IMR-90 (cell line): Measurements from ENCODE around the gene TXK. TPM values are rescaled to one million over a fixed set of nuclear protein-coding genes. Genes with fewer than 3 reads are reported as not detected.

Source experiments
- ATAC-seq: fragments of 200-7000 bp; cut with Tn5 transposase; 2 replicates; pipeline ENCODE4 v1.9.1; 2020; ENCODE audit warnings: low read depth, mild to moderate bottlenecking, moderate library complexity
- BruUV-seq: library from RNA; stranded (reverse); fragments of 400-500 nt; replicated peaks from 2 replicates; lab custom pipeline; 2021; lab: Mats Ljungman, UMichigan
- CTCF ChIA-PET: fragments of 300-600 bp; formaldehyde crosslinking; extraction: SDS; loops from one replicate; lab custom pipeline; 2021; ENCODE audit warnings: antibody characterized with exemption; lab: Yijun Ruan, JAX
- POLR2A ChIA-PET: fragments of 300-600 bp; sonication (Branson Sonifier 250); formaldehyde crosslinking; loops from one replicate; lab custom pipeline; 2022; ENCODE audit warnings: antibody characterized with exemption; ENCODE audit not compliant: unreplicated experiment; lab: Charles Lee
- DNase-seq: peaks from one replicate; pipeline ENCODE4 v3.0.0; 2013
- H2AFZ ChIP-seq: replicated peaks from 2 replicates; pipeline ENCODE3; 2013; ENCODE audit warnings: low read length, mild to moderate bottlenecking; ENCODE audit not compliant: poor library complexity
- H2AK5ac ChIP-seq: 2 replicates; pipeline ENCODE4 v1.6.1; 2013; ENCODE audit warnings: low read depth, low read length, inconsistent platforms
- H2AK9ac ChIP-seq: replicated peaks from 2 replicates; pipeline ENCODE3; 2013; ENCODE audit warnings: mild to moderate bottlenecking, low read depth, low read length, moderate library complexity; ENCODE audit not compliant: poor library complexity
- H2BK120ac ChIP-seq: 2 replicates; pipeline ENCODE4 v1.6.1; 2013; ENCODE audit warnings: low read depth, low read length, inconsistent platforms
- H2BK15ac ChIP-seq: 3 replicates; pipeline ENCODE4 v1.6.1; 2013; ENCODE audit warnings: low read depth, low read length, inconsistent platforms
- H2BK20ac ChIP-seq: 2 replicates; pipeline ENCODE4 v1.6.1; 2013; ENCODE audit warnings: low read depth, mild to moderate bottlenecking, inconsistent platforms, low read length, moderate library complexity
- H2BK5ac ChIP-seq: 2 replicates; pipeline ENCODE4 v1.6.1; 2013; ENCODE audit warnings: mild to moderate bottlenecking, low read depth, low read length, inconsistent platforms; ENCODE audit not compliant: poor library complexity, severe bottlenecking
- H3K14ac ChIP-seq: replicated peaks from 2 replicates; pipeline ENCODE4 v1.6.1; 2013; ENCODE audit warnings: low read depth, low read length, inconsistent platforms
- H3K18ac ChIP-seq: 2 replicates; pipeline ENCODE4 v1.6.1; 2013; ENCODE audit warnings: low read depth, low read length, control low read depth
- H3K23ac ChIP-seq: 2 replicates; pipeline ENCODE4 v1.6.1; 2013; ENCODE audit warnings: low read depth, low read length, inconsistent platforms
- H3K27ac ChIP-seq: 2 replicates; pipeline ENCODE4 v1.5.1; 2013; ENCODE audit warnings: mild to moderate bottlenecking, control low read depth, low read length; ENCODE audit not compliant: insufficient read depth
- H3K27me3 ChIP-seq: 2 replicates; pipeline ENCODE4 v1.6.1; 2013; ENCODE audit warnings: low read length; ENCODE audit not compliant: control insufficient read depth, insufficient read depth
- H3K36me3 ChIP-seq: 2 replicates; pipeline ENCODE4 v1.6.1; 2013; ENCODE audit warnings: low read length, mixed read lengths; ENCODE audit not compliant: control insufficient read depth, insufficient read depth
- H3K4ac ChIP-seq: 2 replicates; pipeline ENCODE4 v1.6.1; 2013; ENCODE audit warnings: low read depth, low read length, inconsistent platforms
- H3K4me1 ChIP-seq: 2 replicates; pipeline ENCODE4 v1.6.1; 2013; ENCODE audit warnings: low read length, mixed read lengths; ENCODE audit not compliant: control insufficient read depth, insufficient read depth
- H3K4me2 ChIP-seq: 2 replicates; pipeline ENCODE4 v1.6.1; 2013; ENCODE audit warnings: low read depth, mild to moderate bottlenecking, control low read depth, low read length, moderate library complexity
- H3K4me3 ChIP-seq: 2 replicates; pipeline ENCODE4 v1.5.1; 2013; ENCODE audit warnings: low read depth, mild to moderate bottlenecking, control low read depth, low read length, moderate library complexity; ENCODE audit not compliant: insufficient read depth
- H3K56ac ChIP-seq: 2 replicates; pipeline ENCODE4 v1.6.1; 2013; ENCODE audit warnings: low read length, inconsistent platforms; ENCODE audit not compliant: insufficient read depth; ENCODE audit errors: extremely low read depth
- H3K79me1 ChIP-seq, 2 experiments: 2 replicates each; pipeline ENCODE4 v1.6.1; 2013; ENCODE audit warnings: low read length in 2 of 2, inconsistent platforms in 1 of 2, low read depth in 1 of 2
- H3K9ac ChIP-seq: 2 replicates; pipeline ENCODE4 v1.6.1; 2013; ENCODE audit warnings: low read depth, low read length, control low read depth
- H3K9me1 ChIP-seq: 2 replicates; pipeline ENCODE4 v1.6.1; 2013; ENCODE audit warnings: low read length, inconsistent platforms; ENCODE audit not compliant: insufficient read depth
- H3K9me3 ChIP-seq: 2 replicates; pipeline ENCODE4 v1.6.1; 2013; ENCODE audit warnings: low read length; ENCODE audit not compliant: control insufficient read depth, insufficient read depth
- H4K20me1 ChIP-seq: 2 replicates; pipeline ENCODE4 v1.6.1; 2013; ENCODE audit warnings: low read length, inconsistent platforms; ENCODE audit not compliant: insufficient read depth
- H4K5ac ChIP-seq: 2 replicates; pipeline ENCODE4 v1.6.1; 2013; ENCODE audit warnings: mild to moderate bottlenecking, low read depth, low read length, control low read depth
- H4K8ac ChIP-seq, 2 experiments: 2 replicates each; pipeline ENCODE4 v1.6.1; 2013; ENCODE audit warnings: low read depth in 2 of 2, low read length in 2 of 2, control low read depth in 1 of 2, inconsistent platforms in 1 of 2
- H4K91ac ChIP-seq: 2 replicates; pipeline ENCODE4 v1.6.1; 2013; ENCODE audit warnings: low read depth, low read length, inconsistent platforms; ENCODE audit not compliant: insufficient read depth
- BHLHE40 ChIP-seq: fragments of 150-350 bp; IDR thresholded peaks from 2 replicates; pipeline ENCODE4 v1.6.1; 2016; ENCODE audit warnings: mild to moderate bottlenecking, low read depth, low read length
- CEBPB ChIP-seq: IDR thresholded peaks from 2 replicates; pipeline ENCODE4 v1.6.1; 2012; ENCODE audit warnings: low read depth, low read length, improper control_type of control experiment
- CHD1 ChIP-seq: IDR thresholded peaks from 2 replicates; pipeline ENCODE4 v1.6.1; 2012; ENCODE audit warnings: low read depth, low read length, improper control_type of control experiment
- CTCF ChIP-seq: conservative IDR thresholded peaks from 2 replicates; pipeline ENCODE4 v1.5.1; 2012; ENCODE audit warnings: mild to moderate bottlenecking, low read depth, low read length, improper control_type of control experiment
- ELK1 ChIP-seq: fragments of 150-350 bp; IDR thresholded peaks from 2 replicates; pipeline ENCODE4 v1.6.1; 2016; ENCODE audit warnings: low read depth, mild to moderate bottlenecking, low read length, moderate library complexity, borderline replicate concordance
- FOS ChIP-seq: fragments of 150-350 bp; IDR thresholded peaks from 2 replicates; pipeline ENCODE4 v1.6.1; 2016; ENCODE audit warnings: low read depth, low read length
- MAFK ChIP-seq: IDR thresholded peaks from 2 replicates; pipeline ENCODE4 v1.6.1; 2012; ENCODE audit warnings: low read depth, low read length, improper control_type of control experiment
- MAZ ChIP-seq: IDR thresholded peaks from 2 replicates; pipeline ENCODE4 v1.6.1; 2012; ENCODE audit warnings: low read depth, mild to moderate bottlenecking, low read length, improper control_type of control experiment, moderate library complexity, borderline replicate concordance
- MXI1 ChIP-seq: IDR thresholded peaks from 2 replicates; pipeline ENCODE4 v1.6.1; 2012; ENCODE audit warnings: low read depth, mild to moderate bottlenecking, low read length, moderate library complexity, borderline replicate concordance
- NFE2L2 ChIP-seq: fragments of 150-350 bp; IDR thresholded peaks from 2 replicates; pipeline ENCODE4 v1.6.1; 2016; ENCODE audit warnings: low read depth, mild to moderate bottlenecking, low read length
- POLR2A ChIP-seq: IDR thresholded peaks from 2 replicates; pipeline ENCODE4 v1.6.1; 2012; ENCODE audit warnings: mild to moderate bottlenecking, low read depth, low read length
- RAD21 ChIP-seq: IDR thresholded peaks from 2 replicates; pipeline ENCODE4 v1.6.1; 2012; ENCODE audit warnings: low read length, improper control_type of control experiment
- RCOR1 ChIP-seq: IDR thresholded peaks from 2 replicates; pipeline ENCODE4 v1.6.1; 2012; ENCODE audit warnings: mild to moderate bottlenecking, low read length, improper control_type of control experiment; ENCODE audit not compliant: insufficient replicate concordance
- RFX5 ChIP-seq: IDR thresholded peaks from 2 replicates; pipeline ENCODE4 v1.8.0; 2012; ENCODE audit warnings: low read depth, mild to moderate bottlenecking, low read length, moderate library complexity
- SMC3 ChIP-seq: fragments of 150-350 bp; IDR thresholded peaks from 2 replicates; pipeline ENCODE4 v1.6.1; 2016; ENCODE audit warnings: low read depth, mild to moderate bottlenecking, antibody characterized with exemption, low read length, moderate library complexity
- USF2 ChIP-seq: fragments of 150-350 bp; IDR thresholded peaks from 2 replicates; pipeline ENCODE4 v1.6.1; 2017; ENCODE audit warnings: mild to moderate bottlenecking, antibody characterized with exemption, low read length, low read depth
- WGBS, 2 experiments: methylation state at CpG; one replicate each; pipeline versions ENCODE4 v1.1.5 to v1.1.7; 2013; ENCODE audit warnings: missing lambda C conversion rate in 2 of 2; ENCODE audit not compliant: insufficient read length in 1 of 2; ENCODE audit errors: extremely low coverage in 2 of 2; 5-methylcytosine and 5-hydroxymethylcytosine counted together
- dilution Hi-C: fragments of 300-500 bp; cut with HindIII; formaldehyde crosslinking; loops from one replicate; pipeline ENCODE4 v1.14.3; 2018; ENCODE audit warnings: low sequenced_read_pairs; ENCODE audit not compliant: unreplicated experiment
- in situ Hi-C: fragments of 300-500 bp; cut with MboI; formaldehyde crosslinking; loops from 3 replicates; pipeline ENCODE4 v1.14.3; 2019; ENCODE audit warnings: low sequenced_read_pairs, inconsistent platforms, mixed read lengths
- intact Hi-C: fragments of 100-400 bp; cut with micrococcal nuclease; formaldehyde crosslinking; loops from 2 replicates; pipeline ENCODE4 v1.10.0; 2022
- polyA plus RNA-seq, 3 experiments: library from polyadenylated mRNA; depleted of rRNA; stranded (reverse); fragments of >200 nt; gene quantifications; 2 replicates each; pipeline ENCODE4 v1.2.3, GENCODE V29; 2012; ENCODE audit warnings: low replicate concordance in 1 of 3
- total RNA-seq: library from RNA; depleted of rRNA; stranded (reverse); fragments of >200 nt; gene quantifications from 2 replicates; pipeline ENCODE4 v1.2.3, GENCODE V29; 2012

TXK gene
- total and polyA plus RNA-seq, 2 of the 4 experiments (the other 2 are of a cell fraction): not detected

GRCh38 chr4:48065587-48066052, 68.4 kb downstream of the TXK start:
- intact Hi-C loops: no loop called here

More at GRCh38 chr4:48065587-48066052, 68.4 kb downstream of the TXK start:
- Histone ChIP-seq H3K27me3 (no peaks in the 10 kb centered on the region; the same call in 1 of the 2 replicates), H3K14ac (no peak overlapping the region), H2AFZ (no peak overlapping the region), H3K4me2 (no peak overlapping the region), H2BK5ac (no peak overlapping the region), H3K56ac (no peak overlapping the region), H3K23ac (no peak overlapping the region), H4K5ac (no peak overlapping the region), H2BK15ac (no peak overlapping the region), H4K91ac (no peak overlapping the region), H3K9me3 (no peaks in the 10 kb centered on the region), H3K4ac (no peak overlapping the region), H2BK120ac (no peak overlapping the region), H2BK20ac (no peak overlapping the region), H4K8ac (no peak overlapping the region), H3K27ac (no peak overlapping the region), H3K4me1 (no peaks in the 10 kb centered on the region), H4K20me1 (no peaks in the 10 kb centered on the region), H2AK9ac (no peak overlapping the region), H3K4me3 (no peak overlapping the region), H3K79me1 (no peaks in the 10 kb centered on the region), H3K9me1 (no peaks in the 10 kb centered on the region), H3K36me3 (no peaks in the 10 kb centered on the region), H3K9ac (no peak overlapping the region), H3K18ac (no peak overlapping the region), H2AK5ac (no peak overlapping the region)
- DNase-seq (no peak), ATAC-seq (no peak)
- in situ Hi-C loops: no loop called here
- no TSS peak for BruUV-seq
- WGBS, 2 experiments: no CpG with 5 or more reads among the region's 1 CpG
- CTCF ChIA-PET: no interaction called here
- dilution Hi-C loops: no loop called here
- POLR2A ChIA-PET: no interaction called here
- TF ChIP-seq CTCF (no peak), MAZ (no peak), ELK1 (no peak), MXI1 (no peak), USF2 (no peak), NFE2L2 (no peak), BHLHE40 (no peak), CEBPB (no peak), FOS (no peak), CHD1 (no peak), SMC3 (no peak), RAD21 (no peak), MAFK (no peak), POLR2A (no peak), RFX5 (no peak), RCOR1 (no peak)
